ENCODE data around the gene C6orf141.
A peak's percentile ranks its signal among the peaks of the same experiment; 100 is the strongest.

C6orf141 gene

DNA sequence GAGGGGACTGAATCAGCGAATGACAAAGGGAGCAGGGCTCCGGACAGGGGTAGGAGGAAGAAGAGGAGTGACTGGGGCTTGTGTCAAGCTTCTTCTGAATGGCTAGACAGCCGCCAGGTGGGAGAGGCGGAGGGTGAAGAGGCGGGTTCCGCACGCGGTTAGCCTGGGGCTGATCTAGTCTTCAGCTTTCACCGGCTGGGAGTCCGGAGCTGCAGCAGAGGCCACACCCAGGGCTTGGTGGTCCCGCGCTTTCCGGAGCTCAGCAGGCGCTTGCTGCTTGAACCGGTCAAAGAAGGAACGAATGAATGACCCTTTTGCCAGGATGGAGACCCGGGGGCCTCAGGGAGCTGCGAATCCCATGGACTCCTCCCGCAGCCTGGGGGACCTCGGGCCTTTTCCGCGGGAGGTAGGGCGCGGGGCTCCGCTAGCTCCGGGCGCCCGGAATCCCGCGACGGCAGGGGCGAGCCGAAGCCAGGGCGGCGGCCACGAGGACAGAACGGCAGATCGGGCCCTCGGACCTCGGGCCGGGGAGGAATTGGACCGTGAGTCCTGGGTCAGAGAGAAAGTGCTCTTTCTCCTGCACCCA is at the start of gene C6orf141:
Gene C6orf141, plus strand, starts transcription at position 177 of the 586 bp plus-strand sequence. Its CDS starts 125 bp downstream, at position 302.
- no peak for DNase-seq (ENCODE audit: low read depth)

DNA sequence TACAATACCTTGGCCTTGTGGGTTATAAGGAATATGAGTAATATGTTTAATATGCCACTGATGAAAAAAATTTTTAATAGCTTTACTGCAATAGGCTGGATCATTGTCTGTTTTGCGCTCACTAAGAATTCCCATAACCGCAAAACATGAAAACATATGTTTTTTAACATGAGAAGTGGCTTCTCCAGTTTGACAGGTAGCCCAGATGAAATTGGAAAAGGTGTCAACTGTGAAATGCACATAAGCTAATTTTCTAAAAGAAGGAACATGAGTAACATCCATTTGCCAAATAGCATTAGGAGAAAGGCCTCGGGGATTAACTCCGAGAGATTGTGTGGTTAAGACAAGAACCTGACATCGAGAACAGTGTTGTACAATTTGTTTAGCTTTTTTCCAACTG is 45.8 kb upstream of the C6orf141 start:
- DNase-seq (ENCODE audit: low read depth) = no peak

DNA sequence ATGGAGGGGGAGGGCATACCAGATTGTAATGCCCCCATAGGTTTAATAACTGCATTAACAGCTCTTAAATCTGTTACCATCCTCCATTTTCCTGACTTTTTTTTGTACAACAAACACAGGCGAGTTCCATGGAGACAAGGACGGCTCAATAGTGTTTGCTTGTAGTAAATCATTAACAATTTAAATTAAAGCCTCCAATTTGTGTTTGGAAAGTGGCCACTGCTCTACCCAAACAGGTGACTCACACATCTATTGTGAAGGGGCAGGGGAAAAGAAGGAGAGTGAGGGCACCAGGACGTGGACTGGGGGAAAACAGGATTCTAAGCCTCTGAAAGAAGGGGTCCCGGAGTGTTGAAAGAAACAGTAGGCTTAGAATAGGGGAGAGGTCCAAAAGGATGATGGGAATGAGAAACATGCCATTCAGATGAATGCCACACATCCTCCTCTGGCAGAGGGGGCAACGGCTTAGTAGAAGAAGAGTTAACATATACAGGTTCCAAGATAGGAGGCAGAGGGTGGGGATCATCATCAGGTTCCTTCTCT is 43.8 kb upstream of the C6orf141 start:
- no peak for DNase-seq (ENCODE audit: low read depth)

DNA sequence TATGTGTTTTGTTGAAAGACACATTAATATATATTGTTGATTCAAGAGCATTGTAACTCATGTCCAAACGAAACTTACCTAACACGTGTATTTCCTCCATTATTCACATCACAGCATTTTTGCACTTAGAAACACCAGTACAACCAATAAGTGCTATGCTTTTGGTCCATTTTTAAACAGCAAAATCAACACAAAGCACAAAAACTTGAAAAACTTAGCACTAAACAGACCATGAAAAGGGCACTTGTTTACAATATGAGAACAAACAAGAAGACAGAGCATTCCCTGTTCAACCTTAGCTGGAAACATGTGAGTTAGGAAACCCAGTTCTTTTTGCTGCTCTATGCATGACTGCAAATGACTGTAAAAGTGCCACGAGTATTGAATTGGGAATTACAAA is 41.1 kb upstream of the C6orf141 start:
- DNase-seq (ENCODE audit: low read depth) = no peak

DNA sequence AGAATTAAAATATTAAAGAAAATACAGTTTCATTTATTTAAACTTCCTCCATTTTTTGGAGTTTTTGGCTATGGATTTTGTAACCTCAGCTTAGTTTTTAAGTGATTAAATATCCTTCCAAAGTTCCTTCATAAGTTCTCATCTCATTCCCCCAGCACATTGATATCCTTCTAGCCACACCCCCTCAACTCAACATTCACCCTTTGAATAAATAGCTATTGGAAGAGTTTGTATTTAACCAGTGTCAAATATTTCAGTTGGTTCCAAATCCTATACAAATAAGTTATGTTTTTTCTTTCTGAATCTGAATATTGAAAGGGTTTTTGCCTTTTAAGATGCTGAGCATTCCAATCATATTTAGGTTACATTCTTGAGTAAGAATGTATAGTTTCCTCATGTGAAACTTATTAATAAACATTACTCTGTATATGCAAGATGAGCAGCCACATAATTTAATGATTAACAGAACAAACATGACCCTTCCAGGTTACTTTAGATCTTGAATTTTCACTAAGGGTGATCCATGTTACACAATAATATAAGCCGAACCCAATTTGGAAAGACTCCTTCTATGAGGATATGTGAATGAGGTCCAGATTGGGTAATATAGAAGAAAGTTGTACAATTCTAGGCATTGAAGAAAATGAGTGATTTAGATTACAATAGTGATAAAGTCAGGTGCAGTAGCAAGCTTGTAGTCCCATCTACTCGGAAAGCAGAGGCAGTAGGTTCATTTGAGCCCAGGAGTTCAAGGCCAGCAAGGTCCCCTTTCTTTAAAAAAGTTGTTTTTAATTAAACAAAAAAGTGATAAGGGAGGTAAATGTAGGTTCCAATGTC is 37.1 kb upstream of the C6orf141 start:
- no peak for DNase-seq (ENCODE audit: low read depth)

DNA sequence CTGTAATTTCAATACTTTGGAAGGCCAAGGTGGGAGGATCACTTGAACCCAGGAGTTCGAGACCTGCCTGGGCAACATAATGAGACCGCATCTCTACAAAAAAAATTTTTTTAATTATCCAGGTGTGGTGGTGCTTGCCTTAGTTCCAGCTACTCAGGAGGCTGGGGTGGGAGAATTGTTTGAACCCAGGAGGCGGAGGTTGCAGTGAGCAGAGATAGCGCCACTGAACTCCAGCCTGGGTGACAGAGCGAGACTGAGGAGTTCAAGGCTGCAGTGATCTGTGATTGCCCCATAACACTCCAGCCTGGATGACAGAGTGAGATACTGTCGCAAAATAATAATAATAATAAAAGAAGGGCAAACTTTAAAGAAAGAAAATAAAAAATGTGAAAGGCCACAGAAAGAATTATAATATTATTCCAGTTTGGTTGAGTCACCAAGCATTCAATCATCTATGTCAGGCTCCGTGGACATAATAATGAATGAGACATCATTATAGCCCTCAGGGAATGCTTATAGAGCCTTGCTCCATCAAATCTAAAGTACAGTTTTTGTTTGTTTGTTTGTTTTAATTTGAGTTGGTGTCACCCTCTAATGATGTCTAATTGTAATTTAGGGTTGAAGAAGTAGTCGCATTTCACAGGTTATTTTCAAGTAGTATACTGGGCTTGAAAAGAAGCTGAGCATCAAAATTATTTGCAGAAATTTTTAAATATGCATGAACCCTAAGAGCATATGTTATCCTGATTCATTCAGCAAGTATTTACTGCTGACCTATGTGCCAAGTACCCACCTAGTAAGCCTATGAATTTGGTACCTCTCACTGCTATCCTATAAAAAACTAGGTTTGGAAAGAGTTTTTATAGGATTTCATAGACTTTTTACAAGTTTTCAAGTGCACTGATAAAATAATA is 35.6 kb upstream of the C6orf141 start:
- no peak for DNase-seq (ENCODE audit: low read depth)

DNA sequence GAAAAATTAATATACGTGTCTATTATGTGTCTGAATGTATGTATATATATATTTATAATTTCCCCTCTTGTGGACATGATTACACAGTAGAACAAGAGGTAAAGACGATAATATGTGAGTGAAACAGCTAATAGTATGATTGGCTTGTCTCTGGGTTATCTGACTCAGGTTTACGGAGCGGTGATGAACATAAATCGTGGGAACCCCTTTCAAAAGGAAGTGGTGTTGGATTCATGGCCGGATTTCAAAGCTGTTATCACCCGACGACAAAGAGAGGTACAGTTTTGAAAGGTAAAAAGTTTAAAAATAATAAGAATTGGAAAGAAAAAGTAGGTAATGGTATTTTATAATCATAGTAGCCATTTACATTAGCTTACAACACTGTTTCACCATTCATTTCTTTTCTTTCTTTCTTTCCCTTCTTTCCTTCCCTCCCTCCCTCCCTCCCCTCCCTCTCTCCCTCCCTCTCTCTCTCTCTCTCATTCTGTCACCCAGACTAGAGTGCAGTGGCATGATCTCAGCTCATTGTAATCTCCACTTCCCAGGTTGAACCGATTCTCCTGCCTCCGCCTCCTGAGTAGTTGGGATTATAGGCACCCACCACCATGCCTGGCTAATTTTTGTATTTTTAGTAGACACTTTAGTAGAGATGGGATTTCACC is 34.9 kb upstream of the C6orf141 start:
- no peak for DNase-seq (ENCODE audit: low read depth)

DNA sequence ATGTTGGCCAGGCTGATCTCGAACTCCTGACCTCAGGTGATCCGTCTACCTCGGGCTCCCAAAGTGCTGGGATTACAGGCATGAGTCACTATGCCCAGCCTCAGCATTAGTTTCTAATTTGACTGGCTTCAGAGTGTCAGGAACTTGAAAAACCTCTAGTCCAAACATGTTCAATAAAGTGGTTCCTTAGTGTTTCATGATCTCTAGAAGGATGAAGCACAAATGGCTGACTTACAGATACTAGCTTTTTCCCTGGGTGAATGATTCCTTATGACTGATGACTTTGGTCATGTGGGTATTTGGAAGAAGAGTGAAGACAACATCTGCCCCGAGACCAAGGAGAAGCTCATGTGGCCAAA is 34.3 kb upstream of the C6orf141 start:
- DNase-seq (ENCODE audit: low read depth) = no peak

DNA sequence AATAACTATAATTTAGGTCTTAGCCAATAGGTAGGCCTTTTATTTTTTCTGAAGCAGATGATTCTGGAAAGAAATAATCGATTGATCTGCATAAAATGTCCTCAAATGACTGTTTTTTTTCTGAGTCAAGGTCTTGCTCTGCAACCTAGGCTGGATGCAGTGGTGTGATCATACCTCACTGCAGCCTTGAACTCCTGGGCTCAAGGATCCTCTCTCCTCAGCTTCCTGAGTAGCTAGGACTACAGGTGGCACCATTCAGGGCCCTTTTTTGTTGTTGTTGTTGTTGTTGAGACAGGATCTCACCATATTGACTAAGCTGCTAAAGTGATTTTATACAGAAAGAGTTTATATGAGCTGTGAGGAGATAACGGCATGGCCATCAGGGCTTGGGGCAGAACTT is 32.5 kb upstream of the C6orf141 start:
- DNase-seq (ENCODE audit: low read depth) = no peak

DNA sequence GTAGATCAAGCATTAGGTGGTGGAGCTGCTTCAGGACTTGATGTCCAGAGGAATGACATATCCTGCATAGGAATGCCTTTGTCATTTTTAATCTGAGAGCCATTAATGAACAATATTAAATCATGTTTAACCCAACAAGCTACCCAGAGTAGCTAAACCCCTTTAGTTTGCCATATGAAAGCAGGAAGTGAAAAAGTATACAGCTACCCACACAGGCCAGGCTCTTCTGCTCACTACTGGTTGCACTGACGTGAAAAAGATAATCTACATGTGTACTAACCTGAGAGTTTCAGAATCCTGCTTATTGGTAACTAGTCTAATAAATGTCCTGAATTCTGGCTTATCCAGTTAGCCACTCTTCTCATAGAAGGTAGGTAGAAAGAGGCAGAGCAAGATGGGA is 30.8 kb upstream of the C6orf141 start:
- DNase-seq (ENCODE audit: low read depth) = no peak

DNA sequence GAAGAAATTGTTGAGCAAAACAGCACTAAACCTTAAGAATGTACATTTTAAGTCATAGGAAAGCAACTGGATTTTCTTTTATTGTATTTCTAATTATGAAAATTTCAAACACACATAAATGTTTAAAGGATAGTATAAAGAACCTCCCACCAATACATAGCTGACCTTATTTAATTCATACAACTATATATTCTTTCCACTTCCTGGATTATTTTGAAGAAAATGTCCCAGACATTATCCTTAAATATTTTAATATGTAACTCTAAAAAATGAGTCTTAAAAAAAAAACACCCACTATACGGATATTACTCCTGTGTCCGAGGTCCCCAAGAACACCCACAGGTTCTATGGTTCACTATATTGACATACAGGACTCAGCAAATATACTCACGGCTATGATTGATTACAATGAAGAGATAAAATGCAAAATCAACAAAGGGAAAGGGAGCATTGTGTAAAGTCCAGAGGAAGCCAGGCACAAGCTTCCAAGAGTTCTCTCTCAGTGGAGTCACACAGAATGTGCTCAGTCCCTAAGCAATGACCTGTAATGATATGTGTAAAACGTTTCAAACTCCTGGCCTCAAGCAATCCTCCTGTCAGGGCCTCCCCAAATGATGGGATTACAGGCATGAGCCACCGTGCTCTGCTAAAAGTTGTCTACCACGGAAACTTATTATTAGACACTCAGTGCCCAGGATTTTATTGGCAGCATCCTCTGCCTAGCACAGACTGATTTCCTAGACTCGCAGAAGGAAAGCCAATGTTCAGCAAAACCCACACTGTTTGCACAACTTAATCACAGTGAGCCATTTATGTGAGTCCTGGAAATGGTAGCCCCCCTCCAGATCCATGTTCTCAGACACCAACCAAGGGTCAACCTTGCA is 27.5 kb upstream of the C6orf141 start:
- DNase-seq (ENCODE audit: low read depth) = no peak

DNA sequence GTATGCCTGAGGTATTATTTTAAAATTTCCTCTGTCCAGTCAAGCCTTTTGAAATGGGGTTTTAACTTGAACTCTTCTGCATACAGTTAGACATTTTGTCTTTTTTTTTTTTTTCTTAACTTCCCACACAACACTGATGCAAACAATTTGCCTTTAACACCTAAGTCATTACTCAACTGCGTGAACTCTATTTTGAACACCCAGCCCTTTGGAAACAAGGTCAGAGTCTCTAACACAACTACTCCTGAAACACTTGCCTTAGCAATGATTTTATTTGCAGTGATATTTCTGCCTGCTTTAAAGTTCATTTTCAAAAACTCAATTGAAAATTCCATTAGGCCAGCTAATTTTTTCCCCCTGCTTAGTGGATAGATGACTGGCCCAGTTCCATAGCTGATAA is 26.6 kb upstream of the C6orf141 start:
- no peak for DNase-seq (ENCODE audit: low read depth)

DNA sequence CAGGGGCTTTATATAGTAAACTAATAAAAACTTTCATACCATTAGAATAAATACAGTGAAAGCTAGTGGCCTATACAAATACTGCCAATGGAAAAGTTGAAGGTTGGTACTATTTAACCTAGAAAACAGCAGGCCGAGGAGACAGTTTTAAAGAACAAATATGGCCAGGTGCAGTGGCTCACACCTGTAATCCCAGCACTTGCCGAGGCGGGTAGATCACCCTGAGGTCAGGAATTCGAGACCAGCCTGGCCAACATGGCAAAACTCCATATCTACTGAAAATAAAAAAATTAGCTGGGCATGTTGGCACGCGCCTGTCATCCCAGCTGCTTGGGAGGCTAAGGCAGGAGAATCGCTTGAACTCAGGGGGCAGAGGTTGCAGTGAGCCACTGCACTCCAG is 25.9 kb upstream of the C6orf141 start:
- DNase-seq (ENCODE audit: low read depth) = no peak

DNA sequence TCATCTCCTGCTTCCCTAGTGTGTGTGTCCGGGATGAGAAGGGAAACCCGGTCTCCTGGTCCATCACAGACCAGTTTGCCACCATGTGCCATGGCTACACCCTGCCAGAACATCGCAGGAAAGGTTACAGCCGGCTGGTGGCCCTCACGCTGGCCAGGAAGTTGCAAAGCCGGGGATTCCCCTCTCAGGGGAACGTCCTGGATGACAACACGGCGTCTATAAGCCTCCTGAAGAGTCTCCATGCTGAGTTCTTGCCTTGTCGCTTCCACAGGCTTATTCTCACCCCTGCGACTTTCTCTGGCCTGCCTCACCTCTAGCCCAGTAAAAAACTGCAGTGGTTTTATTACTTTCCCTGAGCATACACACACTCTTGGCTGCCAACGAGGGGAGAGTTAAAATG is 23.9 kb upstream of the C6orf141 start:
- no peak for DNase-seq (ENCODE audit: low read depth)

DNA sequence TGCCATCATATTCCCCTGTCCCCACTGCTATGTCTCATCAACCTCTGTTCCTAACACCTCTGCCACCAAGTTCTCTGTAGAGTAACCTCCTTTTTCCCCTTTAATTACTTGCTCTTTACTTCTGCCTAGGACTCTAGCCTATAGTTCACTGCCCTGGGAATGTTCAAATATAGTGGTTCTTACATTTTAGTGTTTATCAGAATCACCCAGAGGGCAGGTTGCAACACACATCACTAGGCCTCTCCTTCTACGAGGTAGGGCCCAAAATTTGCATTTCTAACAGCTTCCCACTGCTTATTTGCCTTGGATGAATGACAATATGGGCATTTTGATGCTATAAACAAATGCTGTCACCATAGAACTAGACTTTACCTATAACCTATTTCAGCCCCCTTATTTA is 23.1 kb upstream of the C6orf141 start:
- DNase-seq (ENCODE audit: low read depth) = no peak

DNA sequence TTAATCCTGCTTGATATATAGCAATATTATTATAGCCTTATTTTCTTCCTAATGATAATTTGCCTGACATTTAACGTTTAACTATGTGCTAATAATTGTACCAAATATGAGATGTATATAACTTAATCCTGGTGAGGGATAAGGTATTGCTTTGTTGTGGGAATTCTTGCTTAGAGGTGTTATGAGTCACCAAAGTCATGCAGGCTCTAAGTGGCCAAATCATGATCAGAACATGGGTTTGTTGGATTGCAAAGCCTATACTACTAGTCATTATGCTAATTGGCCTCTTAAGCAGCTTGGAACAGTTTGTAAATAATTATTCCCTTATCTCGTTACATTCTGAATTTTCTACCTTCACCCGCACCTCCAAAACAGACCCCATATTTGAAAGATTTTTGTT is 21.9 kb upstream of the C6orf141 start:
- no peak for DNase-seq (ENCODE audit: low read depth)

DNA sequence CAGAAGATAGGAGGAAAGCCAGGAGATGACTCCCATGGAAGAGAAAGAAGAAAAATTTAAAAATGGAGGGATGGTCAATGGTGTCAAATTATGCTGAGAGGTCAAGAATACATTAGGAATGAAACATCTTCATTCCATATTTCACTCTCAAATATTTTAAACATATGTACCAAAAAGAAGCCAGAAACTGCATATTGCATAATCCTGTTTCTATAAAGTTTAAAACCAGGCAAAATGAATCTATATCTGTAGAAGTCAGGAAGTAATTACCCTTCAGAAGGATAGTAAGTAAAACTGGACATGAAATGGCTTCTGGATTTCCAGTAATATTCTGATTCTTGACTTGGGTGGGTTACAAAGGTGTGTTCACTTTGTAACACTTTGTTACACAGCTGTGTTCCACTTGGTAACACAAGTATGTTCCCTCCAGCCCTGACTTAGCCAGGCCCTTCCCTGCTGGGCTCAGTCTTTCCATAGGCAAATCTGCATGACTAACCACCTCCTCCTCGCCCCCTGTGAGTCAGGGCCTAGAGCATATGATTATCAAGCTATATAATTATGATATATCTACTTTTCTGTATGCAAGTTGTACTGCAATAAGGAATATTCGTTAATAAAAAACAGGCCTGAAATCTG is 20.2 kb upstream of the C6orf141 start:
- DNase-seq (ENCODE audit: low read depth) = no peak

DNA sequence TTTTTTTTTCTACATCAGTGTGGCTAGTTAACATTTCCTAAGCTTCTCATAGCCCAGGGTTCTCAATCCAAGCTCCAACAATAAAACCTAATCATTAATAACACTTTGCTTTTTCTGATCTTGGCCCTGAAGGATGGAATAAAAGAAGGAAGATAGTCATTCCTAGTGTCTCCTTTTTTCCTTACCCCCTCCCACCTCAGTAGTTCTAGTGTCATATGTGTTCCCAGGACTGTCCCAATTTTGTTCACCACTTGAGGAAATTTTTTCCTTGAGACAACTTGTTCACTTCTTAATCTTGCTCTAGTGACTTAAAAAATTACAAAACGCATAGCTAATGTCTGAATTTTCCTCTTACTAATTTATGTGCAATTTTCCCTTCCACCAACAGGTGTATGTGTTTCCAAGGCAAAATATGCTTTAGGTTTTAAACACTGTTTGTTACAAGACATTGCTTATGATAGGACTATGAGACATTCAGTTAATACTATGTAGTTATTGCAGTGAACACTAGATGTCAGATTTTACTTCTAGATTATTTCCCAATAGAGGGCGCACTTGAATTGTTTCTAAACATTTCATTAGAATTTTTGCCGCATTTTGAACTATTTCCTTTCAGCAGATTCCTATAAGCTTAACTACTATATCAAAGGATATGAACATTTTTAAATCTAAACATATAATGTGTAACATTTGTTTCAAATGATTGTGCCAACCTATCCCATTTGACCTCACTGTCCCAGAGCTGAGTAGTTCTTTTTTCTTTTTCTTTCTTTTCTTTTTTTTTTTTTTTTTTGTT is 18.5 kb upstream of the C6orf141 start:
- DNase-seq (ENCODE audit: low read depth) = peak; percentile 44

DNA sequence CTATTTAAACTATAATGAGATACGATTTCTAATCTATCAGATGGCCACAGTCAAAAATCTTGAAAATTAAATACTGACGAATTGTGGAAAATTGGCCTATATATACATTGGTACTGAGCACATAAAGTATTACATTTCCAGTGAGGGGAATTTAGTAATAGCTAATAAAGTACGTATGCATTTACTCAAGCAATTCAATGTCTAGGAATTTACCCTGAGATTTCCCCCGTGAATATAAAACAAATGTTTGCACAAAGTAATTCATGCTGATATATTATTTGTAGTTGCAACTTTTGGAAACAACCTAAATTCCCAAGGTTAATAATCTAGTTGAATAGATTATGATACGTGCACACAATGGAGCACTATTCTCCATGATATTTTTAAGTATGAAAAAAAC is 14.7 kb upstream of the C6orf141 start:
- no peak for DNase-seq (ENCODE audit: low read depth)

DNA sequence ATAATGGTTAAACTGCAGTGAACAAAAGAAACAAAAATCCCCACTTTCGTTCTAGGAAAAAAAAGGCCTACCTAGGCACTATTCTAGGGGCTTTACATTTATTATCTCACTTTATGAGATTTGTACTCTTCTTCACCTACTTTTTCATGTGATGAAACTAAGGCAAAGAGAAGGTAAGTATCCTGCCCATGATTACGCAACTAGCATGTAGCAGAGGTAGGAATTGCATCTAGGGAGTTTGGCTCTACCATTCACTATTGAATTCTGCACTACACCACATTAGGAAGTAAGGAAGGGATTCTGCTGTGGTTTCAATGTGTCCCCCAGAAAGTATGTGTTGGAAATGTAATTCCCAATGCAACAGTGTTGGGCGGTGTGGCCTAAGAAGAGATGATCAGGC is 11.4 kb upstream of the C6orf141 start:
- no peak for DNase-seq (ENCODE audit: low read depth)
